ENCODE data around the gene EYA3.

DNA sequence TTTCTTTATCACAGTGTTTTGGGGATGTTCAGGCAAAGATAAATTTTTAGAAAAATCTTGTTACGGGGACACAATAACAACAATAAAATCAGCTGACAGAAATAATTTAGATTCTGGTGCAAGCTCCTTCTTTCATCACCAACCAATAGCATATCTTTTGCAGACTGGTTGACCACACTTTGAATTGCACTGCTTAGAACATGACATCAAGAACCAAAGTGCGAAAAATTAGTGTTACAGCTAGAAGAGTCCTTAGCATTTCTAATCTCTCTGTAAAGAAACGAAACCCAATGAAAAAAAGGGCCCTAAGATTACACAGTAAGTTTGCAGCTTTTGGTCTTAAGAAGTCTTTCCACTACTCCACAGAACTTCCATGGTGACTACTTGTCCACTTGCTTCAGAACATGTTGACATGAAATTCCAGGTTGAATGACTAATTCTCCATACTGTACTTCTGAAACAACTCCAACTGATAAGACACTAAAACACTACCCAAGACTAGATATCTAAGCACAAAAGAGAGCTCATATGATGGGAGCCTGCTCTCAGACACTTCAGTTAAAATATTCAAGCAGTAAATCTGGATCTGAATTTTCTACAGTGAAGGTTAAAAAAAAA lies 97.4 kb downstream of the EYA3 start:
- no peak for TF ChIP-seq POLR2A (IDR thresholded peaks at IDR 0.05)
- TF ChIP-seq POLR2AphosphoS5 (IDR thresholded peaks at IDR 0.05) = no peak
